H1 (cell line): ENCODE measurements around the gene MYO1A. TPM values are rescaled to one million over a fixed set of nuclear protein-coding genes. Genes with fewer than 3 reads are reported as not detected.

Experiments
- CTCF ChIA-PET: fragments of 300-600 bp; sonication (Branson Sonifier 250); formaldehyde crosslinking; loops from one replicate; lab custom pipeline; 2021; ENCODE audit not compliant: partially characterized antibody; lab: Charles Lee
- POLR2A ChIA-PET: fragments of 300-600 bp; sonication (Branson Sonifier 250); formaldehyde crosslinking; loops from one replicate; lab custom pipeline; 2021; ENCODE audit warnings: inconsistent platforms; ENCODE audit not compliant: partially characterized antibody; lab: Charles Lee
- DNase-seq, 2 experiments: peaks; one replicate each; pipeline versions ENCODE4 v3.0.0 to v3.0.0-alpha.2; 2010 to 2022; ENCODE audit warnings: low spot score in 2 of 2, low read depth in 1 of 2, mixed read lengths in 1 of 2
- FAIRE-seq: peaks from 2 replicates; lab custom pipeline; 2011; peaks lifted over from hg19 to GRCh38; lab: Jason Lieb, UNC
- H2AFZ ChIP-seq: 2 replicates; pipeline ENCODE4 v1.8.1; 2012; ENCODE audit warnings: low read length, inconsistent platforms
- H2AK5ac ChIP-seq: 2 replicates; pipeline ENCODE4 v1.6.1; 2013; ENCODE audit warnings: low read depth, low read length
- H2BK120ac ChIP-seq: replicated peaks from 2 replicates; pipeline ENCODE3; 2013; ENCODE audit warnings: low read depth, low read length, inconsistent platforms
- H2BK12ac ChIP-seq: 2 replicates; pipeline ENCODE4 v1.6.1; 2013; ENCODE audit warnings: low read depth, low read length
- H2BK15ac ChIP-seq: 2 replicates; pipeline ENCODE4 v1.6.1; 2013; ENCODE audit warnings: low read length
- H2BK20ac ChIP-seq: 2 replicates; pipeline ENCODE4 v1.6.1; 2013; ENCODE audit warnings: low read length
- H2BK5ac ChIP-seq: 2 replicates; pipeline ENCODE4 v1.6.1; 2013; ENCODE audit warnings: low read depth, low read length
- H3K14ac ChIP-seq: 2 replicates; pipeline ENCODE4 v1.6.1; 2013; ENCODE audit warnings: inconsistent platforms; ENCODE audit not compliant: insufficient read length
- H3K18ac ChIP-seq: 2 replicates; pipeline ENCODE4 v1.6.1; 2013; ENCODE audit warnings: low read length; ENCODE audit errors: extremely low read depth
- H3K23ac ChIP-seq: 2 replicates; pipeline ENCODE4 v1.6.1; 2013; ENCODE audit warnings: inconsistent platforms; ENCODE audit not compliant: insufficient read length
- H3K23me2 ChIP-seq: 2 replicates; pipeline ENCODE4 v1.6.1; 2013; ENCODE audit warnings: low read depth, low read length
- H3K27ac ChIP-seq: 2 replicates; pipeline ENCODE4 v1.6.1; 2011; ENCODE audit warnings: low read depth, low read length, inconsistent platforms
- H3K27me3 ChIP-seq, 4 experiments: replicated peaks in 1 of 4; 1 replicate in 1 of 4; 2 replicates in 3 of 4; pipeline versions ENCODE4 v1.6.1 to v1.8.1; 2011 to 2013; ENCODE audit warnings: low read length in 3 of 4, mild to moderate bottlenecking in 3 of 4, inconsistent platforms in 2 of 4, mixed read lengths in 2 of 4, moderate library complexity in 1 of 4; ENCODE audit not compliant: control insufficient read depth in 3 of 4, insufficient read depth in 3 of 4; ENCODE audit errors: extremely low read depth in 1 of 4
- H3K36me3 ChIP-seq, 4 experiments: 2 replicates each; pipeline versions ENCODE4 v1.6.1 to v1.8.1; 2011 to 2013; ENCODE audit warnings: mild to moderate bottlenecking in 4 of 4, low read length in 3 of 4, moderate library complexity in 2 of 4, control low read depth in 1 of 4, inconsistent platforms in 1 of 4; ENCODE audit not compliant: insufficient read depth in 4 of 4, control insufficient read depth in 2 of 4
- H3K4ac ChIP-seq: replicated peaks from 2 replicates; pipeline ENCODE3; 2013; ENCODE audit warnings: low read length, low read depth, mixed read lengths, inconsistent platforms; ENCODE audit not compliant: insufficient read length
- H3K4me1 ChIP-seq, 4 experiments: replicated peaks in 1 of 4; 1 replicate in 1 of 4; 2 replicates in 3 of 4; pipeline versions ENCODE4 v1.6.1 to v1.8.1; 2011 to 2013; ENCODE audit warnings: low read length in 3 of 4, inconsistent platforms in 2 of 4, mixed read lengths in 1 of 4; ENCODE audit not compliant: insufficient read depth in 4 of 4, control insufficient read depth in 3 of 4
- H3K4me2 ChIP-seq, 2 experiments: 2 replicates each; pipeline versions ENCODE4 v1.6.1 to v1.8.1; 2011 to 2013; ENCODE audit warnings: low read depth in 2 of 2, low read length in 2 of 2, control low read depth in 1 of 2, inconsistent platforms in 1 of 2, mild to moderate bottlenecking in 1 of 2; ENCODE audit not compliant: insufficient read depth in 1 of 2
- H3K4me3 ChIP-seq, 4 experiments: fragments of 200-600, 300-600 bp in 1 of 4; sonication (generic), shearing (Covaris generic), sonication (Bioruptor Twin) in 1 of 4; 2 replicates each; pipeline versions ENCODE4 v1.5.1 to v1.8.1; 2011 to 2016; ENCODE audit warnings: low read length in 4 of 4, low read depth in 3 of 4, control low read depth in 2 of 4, inconsistent platforms in 2 of 4, mild to moderate bottlenecking in 2 of 4, mixed read lengths in 1 of 4, moderate library complexity in 1 of 4; ENCODE audit not compliant: insufficient read depth in 2 of 4; ENCODE audit errors: extremely low read depth in 1 of 4
- H3K56ac ChIP-seq: replicated peaks from 2 replicates; pipeline ENCODE3; 2013; ENCODE audit warnings: low read depth, mild to moderate bottlenecking, mixed read lengths, low read length, inconsistent platforms; ENCODE audit not compliant: insufficient read length
- H3K79me1 ChIP-seq: 2 replicates; pipeline ENCODE4 v1.6.1; 2013; ENCODE audit warnings: low read depth, low read length, control low read depth
- H3K79me2 ChIP-seq, 2 experiments: 2 replicates each; pipeline versions ENCODE4 v1.6.1 to v1.8.1; 2012 to 2013; ENCODE audit warnings: low read length in 2 of 2, mild to moderate bottlenecking in 2 of 2, inconsistent platforms in 1 of 2; ENCODE audit not compliant: insufficient read depth in 2 of 2, control insufficient read depth in 1 of 2
- H3K9ac ChIP-seq, 4 experiments: replicated peaks in 1 of 4; 1 replicate in 1 of 4; 2 replicates in 3 of 4; pipeline versions ENCODE4 v1.6.1 to v1.8.1; 2011 to 2013; ENCODE audit warnings: low read depth in 3 of 4, low read length in 3 of 4, control low read depth in 2 of 4, mild to moderate bottlenecking in 2 of 4, moderate library complexity in 2 of 4, inconsistent platforms in 1 of 4; ENCODE audit errors: extremely low read depth in 1 of 4
- H3K9me3 ChIP-seq, 2 experiments: 2 replicates each; pipeline versions ENCODE4 v1.6.1 to v1.8.1; 2012 to 2013; ENCODE audit warnings: mild to moderate bottlenecking in 2 of 2, moderate library complexity in 2 of 2, control low read depth in 1 of 2, inconsistent platforms in 1 of 2, low read depth in 1 of 2, low read length in 1 of 2, mixed read lengths in 1 of 2; ENCODE audit not compliant: insufficient read depth in 2 of 2
- H4K20me1 ChIP-seq, 2 experiments: replicated peaks in 1 of 2; 2 replicates each; pipeline versions ENCODE3 to v1.8.1; 2011 to 2013; ENCODE audit warnings: inconsistent platforms in 2 of 2, low read length in 2 of 2, mild to moderate bottlenecking in 1 of 2; ENCODE audit not compliant: insufficient read depth in 2 of 2, control insufficient read depth in 1 of 2
- H4K5ac ChIP-seq: 2 replicates; pipeline ENCODE4 v1.6.1; 2013; ENCODE audit warnings: low read length, low read depth, mixed read lengths, inconsistent platforms; ENCODE audit not compliant: insufficient read length
- H4K8ac ChIP-seq: 2 replicates; pipeline ENCODE4 v1.8.0; 2013; ENCODE audit warnings: mild to moderate bottlenecking, moderate library complexity, low read length, inconsistent platforms; ENCODE audit not compliant: insufficient read depth; ENCODE audit errors: extremely low read depth
- H4K91ac ChIP-seq: replicated peaks from 2 replicates; pipeline ENCODE3; 2013; ENCODE audit warnings: low read length, mixed read lengths, inconsistent platforms; ENCODE audit not compliant: insufficient read length
- ASH2L ChIP-seq: fragments of 200-600, 300-600 bp; sonication (generic); IDR thresholded peaks from one replicate; pipeline ENCODE4 v1.7.1; 2017; ENCODE audit warnings: low read length
- CHD2 ChIP-seq: IDR thresholded peaks from 2 replicates; pipeline ENCODE4 v1.6.1; 2012; ENCODE audit warnings: low read length, improper control_type of control experiment
- FOSL1 ChIP-seq: IDR thresholded peaks from 2 replicates; pipeline ENCODE4 v1.6.1; 2011; ENCODE audit warnings: mild to moderate bottlenecking, low read depth, low read length, moderate library complexity; ENCODE audit not compliant: insufficient read depth
- GABPA ChIP-seq: IDR thresholded peaks from 2 replicates; pipeline ENCODE4 v1.6.1; 2011; ENCODE audit warnings: mild to moderate bottlenecking, low read length, moderate library complexity, borderline replicate concordance; ENCODE audit not compliant: insufficient read depth
- JUND ChIP-seq: IDR thresholded peaks from 2 replicates; pipeline ENCODE4 v1.6.1; 2011; ENCODE audit warnings: mild to moderate bottlenecking, improper control_type of control experiment, low read length
- SP1 ChIP-seq: IDR thresholded peaks from 2 replicates; pipeline ENCODE4 v1.6.1; 2011; ENCODE audit warnings: low read depth, low read length
- SP2 ChIP-seq: IDR thresholded peaks from 2 replicates; pipeline ENCODE4 v1.6.1; 2012; ENCODE audit warnings: mild to moderate bottlenecking, low read length, inconsistent platforms
- SRF ChIP-seq: IDR thresholded peaks from 2 replicates; pipeline ENCODE4 v1.6.1; 2011; ENCODE audit warnings: mild to moderate bottlenecking, low read depth, low read length, moderate library complexity
- TAF1 ChIP-seq: IDR thresholded peaks from 2 replicates; pipeline ENCODE4 v1.6.1; 2011; ENCODE audit warnings: mild to moderate bottlenecking, low read depth, low read length
- WGBS, 2 experiments: shearing (Covaris generic) in 1 of 2; methylation state at CpG; one replicate each; pipeline versions ENCODE4 v1.1.6 to v1.1.7; 2013 to 2015; ENCODE audit warnings: low lambda C conversion rate in 2 of 2, mixed read lengths in 2 of 2, inconsistent platforms in 1 of 2, low coverage in 1 of 2, missing lambda C conversion rate in 1 of 2; ENCODE audit not compliant: insufficient replicate concordance in 2 of 2, insufficient coverage in 1 of 2, insufficient read length in 1 of 2; ENCODE audit errors: extremely low coverage in 1 of 2, missing lambda C conversion rate in 1 of 2; 5-methylcytosine and 5-hydroxymethylcytosine counted together
- polyA plus RNA-seq, 7 experiments: library from polyadenylated mRNA; depleted of rRNA in 3 of 7; stranded (reverse) in 5 of 7; unstranded in 2 of 7; fragments of >200 nt in 5 of 7; fragments of 200-250 nt in 2 of 7; gene quantifications; 1 replicate in 5 of 7; 2 replicates in 1 of 7; 4 replicates in 1 of 7; pipeline versions ENCODE4 v1.2.1 to v1.2.3, GENCODE V29; 2011 to 2013; ENCODE audit warnings: missing spikeins in 2 of 7, mixed read lengths in 2 of 7
- total RNA-seq: library from RNA; stranded (reverse); fragmentation: NEBNext Ultra II Directional; extraction: Animal tissue kit (Norgen Biotek cat#: 25700); gene quantifications from 2 replicates; pipeline ENCODE4 v1.2.1, GENCODE V29; 2021
- TF ChIP-seq, protein P1 (sequence below): IDR thresholded peaks from 2 replicates; pipeline ENCODE4 v1.6.1; 2011; ENCODE audit warnings: low read length, improper control_type of control experiment

Gene MYO1A
- total and polyA plus RNA-seq, 2 of the 8 experiments (the other 6 are each of a cell fraction or from before 2014, with no cell fraction given) = 0.54 to 0.77 TPM

DNA sequence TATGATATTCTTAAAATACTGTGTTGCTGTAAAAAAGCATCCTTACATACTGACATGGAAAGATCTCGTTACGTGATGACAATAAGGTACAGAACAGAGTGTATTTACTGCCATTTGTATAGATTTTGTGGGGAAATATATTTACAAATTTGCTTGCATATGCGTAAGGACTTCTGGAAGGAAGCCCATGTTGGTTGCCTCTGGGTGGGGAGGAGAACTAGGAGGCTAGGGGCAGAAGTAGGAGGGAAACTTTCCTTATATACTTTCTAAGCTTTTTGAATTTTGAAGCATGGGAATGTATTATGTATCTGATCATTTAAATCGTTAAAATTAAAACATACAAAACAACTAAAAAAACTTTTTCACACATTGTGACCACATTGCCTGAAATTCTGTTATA, 9.7 kb downstream of the MYO1A start:
- DNase-seq = no peak
- H2AK5ac ChIP-seq = no peak overlapping the region
- H3K9ac ChIP-seq = no peak overlapping the region
- H3K27ac ChIP-seq = no peak overlapping the region
- H3K56ac ChIP-seq = no peak overlapping the region
- H3K4me3 ChIP-seq = no peak overlapping the region
- H3K18ac ChIP-seq = no peak overlapping the region
- H2BK5ac ChIP-seq = no peak overlapping the region
- H3K4me2 ChIP-seq = no peak overlapping the region
- no peak overlapping the region for H4K8ac ChIP-seq
- WGBS, 2 experiments = 87% methylated on average over 4 of the region's 4 CpGs; no CpG with 5 or more reads in 1 of the 2 experiments
- no peak overlapping the region for H2AFZ ChIP-seq
- no peaks in the 10 kb centered on the region for H3K36me3 ChIP-seq
- no peaks in the 10 kb centered on the region for H3K79me1 ChIP-seq
- no peaks in the 10 kb centered on the region for H3K4me1 ChIP-seq
- no peak overlapping the region for H3K14ac ChIP-seq
- TF ChIP-seq TAF1 (no peak), SRF (no peak), CHD2 (no peak), SP1 (no peak), ASH2L (no peak), GABPA (no peak), FOSL1 (no peak), JUND (no peak), SP2 (no peak)
- TF ChIP-seq, protein P1, sequence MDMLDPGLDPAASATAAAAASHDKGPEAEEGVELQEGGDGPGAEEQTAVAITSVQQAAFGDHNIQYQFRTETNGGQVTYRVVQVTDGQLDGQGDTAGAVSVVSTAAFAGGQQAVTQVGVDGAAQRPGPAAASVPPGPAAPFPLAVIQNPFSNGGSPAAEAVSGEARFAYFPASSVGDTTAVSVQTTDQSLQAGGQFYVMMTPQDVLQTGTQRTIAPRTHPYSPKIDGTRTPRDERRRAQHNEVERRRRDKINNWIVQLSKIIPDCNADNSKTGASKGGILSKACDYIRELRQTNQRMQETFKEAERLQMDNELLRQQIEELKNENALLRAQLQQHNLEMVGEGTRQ = no peak
- no peak overlapping the region for H2BK12ac ChIP-seq
- H3K23me2 ChIP-seq = no peaks in the 10 kb centered on the region
- H2BK120ac ChIP-seq = no peak overlapping the region
- H2BK20ac ChIP-seq = no peak overlapping the region
- FAIRE-seq = no peak
- no peak overlapping the region for H4K5ac ChIP-seq
- no peak overlapping the region for H2BK15ac ChIP-seq
- H3K27me3 ChIP-seq = no peaks in the 10 kb centered on the region; a peak in 1 of 7 replicates
- no peak overlapping the region for H3K4ac ChIP-seq
- CTCF ChIA-PET = interaction anchor here (0.6 to 4.8 kb wide), 15 partner anchors 9 to 133 kb away, joined by 3 to 25 read pairs (median 3); partner anchors contain the start of genes MYO1A and TAC3
- H4K91ac ChIP-seq = no peak overlapping the region
- H3K9me3 ChIP-seq = no peaks in the 10 kb centered on the region
- no peaks in the 10 kb centered on the region for H4K20me1 ChIP-seq
- POLR2A ChIA-PET = interaction anchor here (1.8 kb wide), 1 partner anchor 12 kb away, joined by 10 read pairs; no protein-coding TSS in a partner anchor
- no peaks in the 10 kb centered on the region for H3K79me2 ChIP-seq
- no peak overlapping the region for H3K23ac ChIP-seq
